Stimulated activated CD4-positive, alpha-beta T cell treated with anti-CD3 and anti-CD28 coated beads, Interleukin-12 subunit alpha, Interleukin-12 subunit beta, amount 100 ng/mL, for 24 hours (primary cell): ENCODE measurements around the gene SPAG9.

ENCODE experiments used
- DNase-seq, 2 experiments: peaks; one replicate each; pipeline ENCODE4 v3.0.0-alpha.2; 2020; ENCODE audit warnings: low read depth in 2 of 2

Gene SPAG9

GRCh38 chr17:50989149-50989548 lies 131.5 kb downstream of the SPAG9 start:
- DNase-seq = no peak

- no peak for DNase-seq
Measured at GRCh38 chr17:50988427-50988826, 132.2 kb downstream of the SPAG9 start.

DNA sequence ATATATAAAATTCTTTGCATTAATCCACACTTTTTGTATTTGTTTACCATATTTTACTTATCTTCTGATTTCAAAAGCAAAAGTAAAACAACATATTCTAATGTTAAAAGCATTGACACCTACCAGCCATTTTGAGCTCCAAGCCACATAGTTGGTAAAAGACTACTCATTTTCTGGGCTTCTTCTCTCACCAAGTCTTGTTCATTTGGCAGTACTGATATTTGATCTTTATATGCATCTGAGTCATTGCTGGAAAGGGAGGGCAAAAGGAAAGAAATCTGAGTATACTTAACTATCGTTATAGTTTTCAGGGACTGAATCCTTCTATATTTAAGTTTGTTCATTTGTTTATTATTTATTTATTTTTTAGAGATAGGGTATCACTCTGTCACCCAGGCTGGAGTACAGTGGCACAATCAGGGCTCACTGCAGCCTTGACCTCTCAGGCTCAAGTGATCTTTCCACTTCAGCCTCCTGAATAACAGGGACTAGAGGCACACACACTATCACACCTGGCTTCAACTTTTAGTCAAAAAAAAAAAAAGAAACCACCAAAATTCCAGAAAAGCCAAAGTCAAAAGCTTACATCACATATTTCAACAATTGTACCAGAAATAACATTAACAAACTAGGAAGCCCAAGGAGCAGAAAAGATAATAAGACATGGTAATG lies 133.5 kb downstream of the SPAG9 start:
- DNase-seq = no peak

DNA sequence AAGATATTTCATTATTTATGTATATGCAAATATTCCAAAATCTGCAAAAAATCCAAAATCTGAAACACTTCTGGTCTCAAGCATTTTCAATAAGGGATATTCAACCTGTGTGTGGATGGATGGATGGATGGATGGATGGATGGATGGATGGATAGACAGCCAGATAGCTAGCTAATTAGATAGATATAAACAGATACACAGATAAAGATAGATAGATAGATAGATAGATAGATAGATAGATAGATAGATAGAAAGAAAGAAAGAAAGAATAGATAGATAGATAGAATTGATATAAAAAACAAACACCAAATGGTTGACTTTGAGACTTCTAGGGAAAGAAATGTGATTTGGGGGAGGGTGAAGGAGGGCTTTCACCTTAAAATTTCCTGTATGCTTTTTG lies 139.4 kb downstream of the SPAG9 start:
- DNase-seq = no peak

DNA sequence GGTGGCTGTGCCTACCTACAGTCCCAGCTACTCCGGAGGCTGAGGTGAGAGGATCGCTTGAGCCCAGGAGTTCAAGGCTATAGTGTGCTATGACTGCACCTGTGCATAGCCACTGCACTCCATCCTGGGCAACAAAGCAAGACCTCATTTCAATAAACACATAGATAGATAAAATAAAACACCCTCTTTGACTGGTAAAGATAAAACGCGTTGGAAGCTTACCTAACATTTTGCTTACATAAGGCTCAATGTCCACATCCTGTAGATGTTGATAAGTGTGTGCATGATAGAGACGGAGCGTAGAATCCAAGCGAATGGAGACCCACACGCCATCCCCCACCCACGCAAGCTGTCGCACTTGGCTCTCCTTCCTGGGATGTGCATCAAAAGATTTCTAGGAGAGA lies 141.1 kb downstream of the SPAG9 start:
- no peak for DNase-seq

DNA sequence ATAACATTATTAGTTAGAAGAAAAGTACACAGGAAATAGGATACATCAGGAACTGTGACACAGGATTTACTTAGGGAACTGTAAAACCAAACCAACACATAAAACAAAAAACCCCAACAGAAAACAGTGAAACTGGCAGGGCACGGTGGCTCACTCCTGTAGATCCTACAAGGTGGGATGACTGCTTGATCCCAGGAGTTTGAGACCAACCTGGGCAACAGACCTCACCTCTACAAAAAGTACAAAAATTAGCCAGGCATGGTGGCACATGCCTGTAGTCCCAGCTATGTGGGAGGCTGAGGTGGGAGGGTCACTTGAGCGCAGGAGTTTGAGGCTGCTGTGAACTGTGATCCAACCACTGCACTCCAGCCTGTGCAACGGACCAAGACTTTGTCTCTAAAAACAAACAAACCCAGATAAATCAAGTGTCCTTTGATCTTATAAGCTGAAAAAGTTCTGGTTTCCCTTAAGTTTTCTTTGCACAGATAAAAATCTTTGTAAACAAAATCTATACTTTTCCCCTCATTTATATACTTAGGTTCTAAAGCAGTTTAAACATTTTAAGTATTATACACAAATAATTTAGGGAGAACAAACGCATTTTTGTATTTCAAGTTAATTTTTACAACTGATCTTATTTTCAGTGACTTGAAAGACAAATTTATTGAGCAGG lies 143.0 kb downstream of the SPAG9 start:
- DNase-seq = no peak

GRCh38 chr17:50976951-50977472 lies 143.7 kb downstream of the SPAG9 start:
- DNase-seq = no peak

- DNase-seq = no peak
Measured at GRCh38 chr17:50973557-50974494, 146.8 kb downstream of the SPAG9 start.

DNA sequence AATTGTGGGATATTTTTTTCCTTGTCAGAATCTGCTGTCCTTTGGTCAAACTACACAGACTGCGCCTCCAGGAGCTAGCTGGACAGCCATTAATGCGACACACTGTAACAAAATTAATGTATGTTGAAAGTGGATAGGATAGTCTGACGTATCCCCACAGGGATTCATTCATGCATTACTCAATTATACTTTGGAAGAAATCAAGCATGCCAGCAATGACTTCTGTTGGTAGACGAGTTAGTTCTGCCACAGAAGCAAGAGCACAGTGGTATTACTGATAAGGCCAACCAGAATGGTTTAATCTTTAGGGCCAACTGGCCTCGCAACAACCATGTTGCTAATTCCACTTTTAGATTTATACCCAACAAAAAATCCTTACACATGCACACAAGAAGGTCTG lies 148.1 kb downstream of the SPAG9 start:
- DNase-seq = no peak

- DNase-seq = no peak
Measured at GRCh38 chr17:50967795-50968194, 152.9 kb downstream of the SPAG9 start.

DNA sequence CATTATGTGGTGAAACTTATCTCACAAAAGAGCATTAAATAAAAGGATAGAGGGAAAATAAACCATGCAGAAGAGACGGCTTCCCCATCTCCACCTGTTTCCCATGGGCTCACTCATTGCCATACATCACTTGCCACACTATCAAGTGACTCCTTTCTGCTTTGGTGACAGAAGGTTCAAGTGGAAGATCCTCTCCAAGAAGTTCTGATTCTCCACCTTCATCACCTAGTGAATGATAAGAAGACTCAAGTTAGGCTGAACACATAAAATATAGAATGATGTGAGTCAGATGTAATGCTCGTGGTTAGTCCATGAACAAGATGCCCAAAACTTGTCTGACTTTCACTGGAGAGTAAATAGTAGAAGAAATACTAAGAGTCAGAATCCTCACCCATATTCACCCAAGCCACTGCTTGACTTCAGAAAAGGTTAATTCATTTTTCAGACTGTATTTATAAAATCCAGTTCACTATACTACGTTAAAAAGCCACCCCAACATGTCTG lies 154.5 kb downstream of the SPAG9 start:
- no peak for DNase-seq

DNA sequence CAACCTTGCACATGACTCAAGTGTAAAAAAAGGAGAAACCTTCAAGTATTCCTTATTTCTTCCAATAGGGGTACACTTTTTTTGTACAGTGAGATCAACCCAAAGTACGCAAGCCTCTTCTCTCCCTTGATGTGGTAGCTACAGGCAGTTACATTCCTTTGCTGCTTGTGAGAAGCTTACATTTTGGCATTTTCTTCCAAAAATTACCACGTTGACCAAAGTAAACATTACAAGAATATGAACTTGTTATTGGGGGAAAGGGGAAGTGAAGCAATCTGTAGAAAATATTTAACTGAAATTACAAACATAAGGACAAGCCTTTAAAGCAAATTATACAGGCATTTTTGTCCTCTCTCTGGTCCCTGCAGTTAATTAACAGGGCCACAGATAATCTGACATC lies 157.5 kb downstream of the SPAG9 start:
- no peak for DNase-seq

DNA sequence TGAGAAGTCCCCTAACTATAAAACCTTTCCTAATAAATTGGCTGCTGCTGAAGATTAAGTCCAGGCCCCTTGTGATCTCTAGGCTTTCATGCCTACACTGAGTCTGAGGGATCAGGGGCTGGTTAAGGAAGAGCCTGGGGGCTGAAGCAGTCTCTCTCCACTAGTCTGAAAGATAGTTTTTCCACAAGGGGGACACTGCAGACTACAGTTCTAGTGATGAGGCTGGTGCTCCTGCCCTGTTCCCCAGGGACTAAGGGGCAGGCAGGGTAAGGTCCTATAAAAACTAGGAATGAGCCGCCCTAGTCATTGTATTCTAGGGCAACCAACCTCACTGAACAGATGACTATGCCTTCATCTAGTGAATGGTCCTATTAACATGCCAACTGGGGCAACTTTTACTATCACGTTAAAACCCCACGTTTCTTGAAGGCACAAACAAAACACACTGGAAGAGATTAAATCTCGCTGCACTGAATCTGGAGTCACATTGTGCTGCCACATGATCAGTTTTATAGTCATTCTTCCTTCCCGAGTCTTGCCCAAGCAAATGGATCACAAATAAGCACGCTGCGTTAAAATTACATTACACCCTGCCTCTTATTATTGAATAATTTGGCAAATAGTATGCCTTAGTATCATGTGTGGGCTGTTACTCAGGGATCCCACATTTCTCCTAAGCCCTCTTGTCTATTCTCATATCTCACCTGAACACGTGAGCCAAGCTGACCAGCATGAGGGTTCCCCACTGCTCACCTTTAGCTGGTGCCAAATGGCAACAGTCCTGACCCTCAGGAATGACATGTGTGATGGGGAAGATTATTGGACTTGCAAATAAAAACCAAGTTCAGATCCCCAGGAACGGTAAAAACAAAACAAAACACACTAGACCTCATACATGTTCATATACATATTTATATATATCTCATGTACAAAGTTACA lies 159.1 kb downstream of the SPAG9 start:
- DNase-seq = no peak

DNA sequence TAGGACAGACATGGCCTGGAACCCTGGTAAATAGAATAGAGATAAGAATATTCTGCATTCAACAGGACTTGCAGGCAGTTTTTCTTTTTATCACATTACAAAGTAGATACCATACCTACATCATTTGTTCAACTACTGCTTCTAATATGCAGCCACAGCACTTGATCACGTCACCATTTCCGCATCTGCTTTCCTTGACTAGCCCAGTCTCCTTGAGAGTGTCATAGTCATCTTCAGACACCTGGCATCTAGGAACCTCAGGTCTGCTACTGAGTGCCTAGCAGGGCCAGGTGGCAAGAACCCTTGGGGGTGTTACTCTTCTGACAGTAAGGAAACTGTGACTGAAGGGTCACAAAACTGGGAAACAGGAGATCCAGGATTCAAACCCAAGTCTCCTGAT lies 161.3 kb downstream of the SPAG9 start:
- no peak for DNase-seq

DNA sequence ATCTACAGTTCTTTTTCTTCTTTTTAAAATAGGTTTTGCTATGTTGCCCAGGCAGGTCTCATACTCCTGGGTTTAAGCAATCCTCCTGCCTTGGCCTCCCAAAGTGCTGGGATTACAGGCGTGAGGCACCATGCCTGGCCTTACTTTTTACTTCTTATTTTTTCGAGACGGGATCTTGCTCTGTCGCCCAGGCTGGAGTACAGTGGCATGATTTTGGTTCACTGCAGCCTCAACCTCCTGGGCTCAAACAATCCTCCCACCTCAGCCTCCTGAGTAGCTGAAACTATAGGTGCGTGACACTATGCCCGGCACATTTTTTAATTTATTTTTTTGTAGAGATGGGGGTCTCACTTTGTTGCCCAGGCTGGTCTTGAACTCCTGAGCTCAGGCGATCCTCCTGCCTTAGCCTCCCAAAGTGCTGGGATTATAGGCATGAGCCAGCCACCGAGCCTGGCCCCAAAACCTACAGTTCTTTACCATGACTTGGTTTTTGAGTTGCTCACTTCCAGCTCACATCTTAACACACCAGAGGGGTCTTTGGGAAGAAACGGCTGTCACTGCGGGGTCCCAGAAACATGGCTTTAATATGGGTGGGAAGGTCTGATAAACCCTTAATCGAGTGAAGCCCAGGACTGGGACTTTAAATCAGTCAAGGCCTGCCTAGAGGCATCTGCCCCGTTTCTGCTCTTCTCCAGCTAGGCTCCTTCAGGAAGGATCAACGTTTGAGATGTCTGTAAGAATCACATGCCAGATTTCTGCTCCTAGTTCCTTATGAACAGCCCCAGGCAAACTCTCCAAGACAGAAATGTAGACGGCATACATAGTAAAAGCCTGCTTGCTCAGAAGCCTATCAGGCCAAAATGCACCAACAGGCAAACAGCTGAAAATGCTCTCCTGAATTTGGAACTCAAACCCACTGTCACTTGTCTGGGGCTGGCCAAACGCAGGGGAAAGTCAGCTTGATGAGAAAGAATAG lies 162.8 kb downstream of the SPAG9 start:
- DNase-seq = no peak

- peak; percentile 32 to 61 for DNase-seq
Measured at GRCh38 chr17:50956750-50957523, 163.7 kb downstream of the SPAG9 start.

DNA sequence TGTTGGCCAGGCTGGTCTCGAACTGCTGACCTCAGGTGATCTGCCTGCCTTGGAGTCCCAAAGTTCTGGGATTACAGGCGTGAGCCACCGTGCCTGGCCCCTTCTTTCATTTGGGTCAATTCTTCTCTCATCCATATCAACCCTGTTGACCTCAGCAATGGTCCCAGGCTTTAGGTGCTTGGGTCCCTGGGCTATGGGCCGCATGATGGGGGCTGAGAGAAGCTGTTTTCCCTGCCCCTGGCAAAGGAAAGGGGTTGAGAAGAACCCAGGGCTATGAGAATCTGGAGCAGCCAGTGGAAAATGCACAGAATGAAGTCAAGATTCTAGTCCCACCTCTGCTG lies 164.3 kb downstream of the SPAG9 start:
- DNase-seq = no peak

DNA sequence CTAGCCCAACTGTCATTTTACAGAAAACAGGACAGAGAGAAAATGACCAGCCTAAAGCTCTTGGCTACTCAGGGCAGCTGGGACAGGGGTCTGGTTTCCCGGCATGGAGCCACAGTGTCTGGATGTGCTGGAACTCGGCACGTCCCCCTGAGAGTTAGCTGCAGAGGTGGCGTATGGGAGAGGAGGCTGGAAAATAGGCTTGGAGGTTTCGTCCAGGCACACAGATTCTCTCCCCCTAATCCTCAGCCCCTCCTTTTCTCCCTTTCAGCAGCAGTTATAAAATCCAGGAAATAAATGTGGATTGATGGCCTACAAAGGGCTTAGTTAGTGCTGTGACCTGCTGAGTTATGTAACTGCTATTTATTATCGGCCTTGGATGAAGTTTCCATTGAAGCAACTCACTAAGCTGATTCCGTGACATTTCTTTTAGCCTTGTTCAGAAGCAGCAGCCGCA lies 165.0 kb downstream of the SPAG9 start:
- no peak for DNase-seq

GRCh38 chr17:50955160-50955559 lies 165.5 kb downstream of the SPAG9 start:
- DNase-seq = no peak
